Mucosa of rectum (tissue), 2 donors: ENCODE data around the gene CCNY.
"Not testable (repeated sequence)": the region's sequence is repeated elsewhere in the genome, so short reads cannot be mapped to it uniquely, and the experiment has no call there.

ENCODE experiments used
- H3K27ac ChIP-seq, 2 donors: one replicate each; pipeline ENCODE4 v1.7.0; 2013; ENCODE audit warnings: inconsistent platforms in 2 of 2, low read depth in 2 of 2, low read length in 2 of 2
- H3K27me3 ChIP-seq, 2 donors: one replicate each; pipeline ENCODE4 v1.7.0; 2013; ENCODE audit warnings: low read length in 2 of 2; ENCODE audit not compliant: control insufficient read depth in 2 of 2, insufficient read depth in 2 of 2
- H3K36me3 ChIP-seq, 2 donors: one replicate each; pipeline ENCODE4 v1.7.0; 2013; ENCODE audit warnings: low read length in 2 of 2; ENCODE audit not compliant: control insufficient read depth in 2 of 2, insufficient read depth in 2 of 2
- H3K4me1 ChIP-seq, 2 donors: one replicate each; pipeline ENCODE4 v1.7.0; 2013; ENCODE audit warnings: low read length in 2 of 2, mild to moderate bottlenecking in 1 of 2; ENCODE audit not compliant: control insufficient read depth in 2 of 2, insufficient read depth in 2 of 2
- H3K4me3 ChIP-seq, 2 donors: one replicate each; pipeline ENCODE4 v1.7.0; 2013; ENCODE audit warnings: low read length in 2 of 2
- H3K9ac ChIP-seq, 2 donors: one replicate each; pipeline ENCODE4 v1.7.0; 2013; ENCODE audit warnings: low read length in 2 of 2, low read depth in 1 of 2, mild to moderate bottlenecking in 1 of 2
- H3K9me3 ChIP-seq, 2 donors: one replicate each; pipeline ENCODE4 v1.7.0; 2013; ENCODE audit warnings: low read length in 2 of 2; ENCODE audit not compliant: control insufficient read depth in 2 of 2
- donor health status: healthy.
- donor health status: Normal muscosa, but diverticular disease.

CCNY gene

GRCh38 chr10:35353805-35354204, 17.5 kb downstream of the CCNY start:
- Histone ChIP-seq H3K4me3 (no peak overlapping the region), H3K9me3 (no peaks in the 10 kb centered on the region), H3K9ac (no peak overlapping the region), H3K36me3 (no peaks in the 10 kb centered on the region), H3K27me3 (no peaks in the 10 kb centered on the region), H3K27ac (no peak overlapping the region), H3K4me1 (peaks cover 3 to 9% of the 10 kb centered on the region in 2 donors)

GRCh38 chr10:35354257-35354656, 17.9 kb downstream of the CCNY start:
- H3K4me1 ChIP-seq, H3K36me3 ChIP-seq, H3K9me3 ChIP-seq, H3K9ac ChIP-seq, H3K4me3 ChIP-seq, H3K27ac ChIP-seq, H3K27me3 ChIP-seq: not testable (repeated sequence)

- no peak overlapping the region for H3K9ac ChIP-seq
- peaks cover 0 to 9% of the 10 kb centered on the region in 2 donors for H3K4me1 ChIP-seq
- H3K36me3 ChIP-seq: no peaks in the 10 kb centered on the region
- no peak overlapping the region for H3K27ac ChIP-seq
- no peak overlapping the region for H3K4me3 ChIP-seq
- no peaks in the 10 kb centered on the region for H3K9me3 ChIP-seq
- H3K27me3 ChIP-seq: no peaks in the 10 kb centered on the region
Observed at GRCh38 chr10:35355971-35356724, 19.8 kb downstream of the CCNY start.

GRCh38 chr10:35356725-35357092, 20.4 kb downstream of the CCNY start:
- Histone ChIP-seq H3K4me3 (no peak overlapping the region), H3K9me3 (no peaks in the 10 kb centered on the region), H3K4me1 (peaks cover 0 to 9% of the 10 kb centered on the region in 2 donors), H3K27ac (no peak overlapping the region), H3K9ac (no peak overlapping the region), H3K27me3 (no peaks in the 10 kb centered on the region), H3K36me3 (no peaks in the 10 kb centered on the region)

- Histone ChIP-seq H3K4me1 (peaks cover 0 to 2% of the 10 kb centered on the region in 2 donors), H3K4me3 (no peak overlapping the region), H3K9ac (no peak overlapping the region), H3K27me3 (no peaks in the 10 kb centered on the region), H3K27ac (no peak overlapping the region), H3K36me3 (no peaks in the 10 kb centered on the region), H3K9me3 (no peaks in the 10 kb centered on the region)
Observed at GRCh38 chr10:35359056-35359455, 22.7 kb downstream of the CCNY start.

- no peaks in the 10 kb centered on the region for H3K27me3 ChIP-seq
- H3K27ac ChIP-seq: no peak overlapping the region
- no peaks in the 10 kb centered on the region for H3K36me3 ChIP-seq
- H3K9me3 ChIP-seq: no peaks in the 10 kb centered on the region
- H3K4me1 ChIP-seq: peaks cover 2 to 3% of the 10 kb centered on the region in 2 donors
- H3K4me3 ChIP-seq: no peak overlapping the region
- H3K9ac ChIP-seq: no peak overlapping the region
Observed at GRCh38 chr10:35359873-35360272, 23.6 kb downstream of the CCNY start.

GRCh38 chr10:35362701-35363350, 26.5 kb downstream of the CCNY start:
- no peaks in the 10 kb centered on the region for H3K9me3 ChIP-seq
- peaks cover 0 to 12% of the 10 kb centered on the region in 2 donors for H3K4me1 ChIP-seq
- H3K27me3 ChIP-seq: no peaks in the 10 kb centered on the region

GRCh38 chr10:35363587-35363986, 27.3 kb downstream of the CCNY start:
- Histone ChIP-seq H3K27ac (no peak overlapping the region), H3K36me3 (no peaks in the 10 kb centered on the region), H3K9ac (no peak overlapping the region), H3K9me3 (no peaks in the 10 kb centered on the region), H3K4me1 (peaks cover 0 to 12% of the 10 kb centered on the region in 2 donors), H3K4me3 (no peak overlapping the region), H3K27me3 (no peaks in the 10 kb centered on the region)

More at GRCh38 chr10:35362701-35363350, 26.5 kb downstream of the CCNY start:
- Histone ChIP-seq H3K4me3 (no peak overlapping the region), H3K27ac (no peak overlapping the region), H3K36me3 (no peaks in the 10 kb centered on the region), H3K9ac (no peak overlapping the region)

- no peak overlapping the region for H3K27ac ChIP-seq
- H3K9ac ChIP-seq: no peak overlapping the region
- no peaks in the 10 kb centered on the region for H3K36me3 ChIP-seq
- peaks cover 4 to 20% of the 10 kb centered on the region in 2 donors for H3K4me1 ChIP-seq
- H3K4me3 ChIP-seq: no peak overlapping the region
- no peaks in the 10 kb centered on the region for H3K27me3 ChIP-seq
- no peaks in the 10 kb centered on the region for H3K9me3 ChIP-seq
Observed at GRCh38 chr10:35364808-35365207, 28.5 kb downstream of the CCNY start.

GRCh38 chr10:35365994-35366393, 29.7 kb downstream of the CCNY start:
- Histone ChIP-seq H3K36me3 (no peaks in the 10 kb centered on the region), H3K27me3 (no peaks in the 10 kb centered on the region), H3K4me1 (peaks cover 4 to 20% of the 10 kb centered on the region in 2 donors), H3K9me3 (no peaks in the 10 kb centered on the region), H3K9ac (no peak overlapping the region), H3K4me3 (no peak overlapping the region), H3K27ac (no peak overlapping the region)
